HG02981 (cell line): ENCODE results near the gene MSH6.
"Not testable (repeated sequence)": the region's sequence is repeated elsewhere in the genome, so short reads cannot be mapped to it uniquely, and the experiment has no call there.

ENCODE experiments used
- ATAC-seq: cut with Tn5 transposase; IDR thresholded peaks from one replicate; pipeline ENCODE4 v1.9.1; 2021; ENCODE audit warnings: mild to moderate bottlenecking, moderate library complexity; ENCODE audit not compliant: unreplicated experiment

Gene MSH6

GRCh38 chr2:47843407-47843806, 60.5 kb downstream of the MSH6 start:
- no peak for ATAC-seq

- ATAC-seq = no peak
Measured at GRCh38 chr2:47844162-47844561, 61.2 kb downstream of the MSH6 start.

GRCh38 chr2:47849368-47849767, 66.4 kb downstream of the MSH6 start:
- ATAC-seq = no peak

GRCh38 chr2:47850198-47850597, 67.3 kb downstream of the MSH6 start:
- no peak for ATAC-seq

- not testable (repeated sequence) for ATAC-seq
Measured at GRCh38 chr2:47853067-47853777, 70.3 kb downstream of the MSH6 start.
